A673 (cell line): ENCODE results near the gene MAN1C1. TPM values are rescaled to one million over a fixed set of nuclear protein-coding genes. Genes with fewer than 3 reads are reported as not detected.

Experiments
- BruUV-seq: library from RNA; stranded (reverse); fragments of 400-500 nt; replicated peaks from 2 replicates; lab custom pipeline; 2021; lab: Mats Ljungman, UMichigan
- CTCF ChIA-PET: fragments of 300-600 bp; sonication (Branson Sonifier 250); formaldehyde crosslinking; loops from one replicate; lab custom pipeline; 2022; ENCODE audit warnings: antibody characterized with exemption; lab: Charles Lee
- POLR2A ChIA-PET: fragments of 300-600 bp; sonication (Branson Sonifier 250); formaldehyde crosslinking; loops from one replicate; lab custom pipeline; 2022; ENCODE audit warnings: antibody characterized with exemption; ENCODE audit not compliant: low non-redundant PET; lab: Charles Lee
- DNase-seq: peaks from one replicate; pipeline ENCODE4 v3.0.0-alpha.2; 2015; ENCODE audit warnings: low spot score
- H3K27ac ChIP-seq: fragments of 200-600 bp; sonication (generic); 2 replicates; pipeline ENCODE4 v1.5.1; 2016; ENCODE audit warnings: mixed run types, low read depth, mild to moderate bottlenecking, mixed read lengths, antibody characterized with exemption, low read length; ENCODE audit not compliant: poor library complexity, severe bottlenecking
- H3K27me3 ChIP-seq: fragments of 200-600 bp; sonication (generic); replicated peaks from 2 replicates; pipeline ENCODE4 v1.6.1; 2017; ENCODE audit warnings: mixed run types, low read depth, mild to moderate bottlenecking, mixed read lengths, antibody characterized with exemption, low read length; ENCODE audit not compliant: insufficient read depth, poor library complexity
- H3K36me3 ChIP-seq: fragments of 200-600 bp; sonication (generic); 2 replicates; pipeline ENCODE4 v1.6.1; 2016; ENCODE audit warnings: mixed run types, mild to moderate bottlenecking, mixed read lengths, antibody characterized with exemption, low read length; ENCODE audit not compliant: insufficient read depth, poor library complexity, severe bottlenecking
- H3K4me1 ChIP-seq: fragments of 200-600 bp; sonication (generic); 2 replicates; pipeline ENCODE4 v1.6.1; 2017; ENCODE audit warnings: mixed run types, mild to moderate bottlenecking, mixed read lengths, antibody characterized with exemption, low read length; ENCODE audit not compliant: insufficient read depth, poor library complexity, severe bottlenecking
- H3K4me3 ChIP-seq: fragments of 200-600 bp; sonication (generic); 2 replicates; pipeline ENCODE4 v1.5.1; 2016; ENCODE audit warnings: low read depth, mixed run types, mild to moderate bottlenecking, mixed read lengths, low read length; ENCODE audit not compliant: poor library complexity, severe bottlenecking
- H3K9me3 ChIP-seq: fragments of 200-600 bp; sonication (generic); 2 replicates; pipeline ENCODE4 v1.6.1; 2016; ENCODE audit warnings: mixed run types, low read depth, mild to moderate bottlenecking, mixed read lengths, antibody characterized with exemption, low read length; ENCODE audit not compliant: poor library complexity, severe bottlenecking
- CTCF ChIP-seq: fragments of 300-800, 200-600 bp; sonication (generic); conservative IDR thresholded peaks from 2 replicates; pipeline ENCODE4 v1.5.1; 2017; ENCODE audit warnings: low read depth, mild to moderate bottlenecking, antibody characterized with exemption, low read length, moderate library complexity, mixed read lengths
- EZH2 ChIP-seq: fragments of 200-600 bp; sonication (generic); IDR thresholded peaks from 2 replicates; pipeline ENCODE4 v1.6.1; 2017; ENCODE audit warnings: borderline replicate concordance, low read depth, mild to moderate bottlenecking, mixed read lengths, antibody characterized with exemption, low read length; ENCODE audit not compliant: poor library complexity, severe bottlenecking
- intact Hi-C: fragments of 100-400 bp; cut with micrococcal nuclease; formaldehyde crosslinking; loops from one replicate; pipeline ENCODE4 v1.10.0; 2022; ENCODE audit not compliant: unreplicated experiment
- total RNA-seq: library from RNA; stranded (reverse); gene quantifications from 2 replicates; pipeline ENCODE4 v1.2.3, GENCODE V29; 2021

Gene MAN1C1
- total RNA-seq, 1 experiment from 2014 or later, result 0.21 TPM

DNA sequence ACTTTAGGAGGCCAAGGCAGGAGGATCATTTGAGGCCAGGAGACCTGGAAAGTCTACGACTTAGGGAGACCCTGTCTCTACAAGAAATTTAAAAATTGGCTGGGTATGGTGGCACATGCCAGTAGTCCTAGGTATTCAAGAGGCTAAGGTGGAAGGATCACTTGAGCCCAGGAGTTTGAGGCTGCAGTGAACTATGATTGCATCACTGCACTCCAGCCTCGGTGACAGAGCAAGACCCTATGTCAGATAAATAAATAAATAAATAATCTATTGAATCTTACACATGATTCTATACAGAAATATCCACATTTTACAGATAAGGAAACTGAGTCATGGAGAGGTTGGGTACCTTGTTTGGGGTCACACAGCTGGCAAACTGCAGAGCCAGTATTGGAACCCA is 89.1 kb downstream of the MAN1C1 start:
- H3K4me1 ChIP-seq, result peaks cover 8% of the 10 kb centered on the region
- ChIA-PET CTCF (no interaction called here), POLR2A (no interaction called here)
- H3K27me3 ChIP-seq, result no peaks in the 10 kb centered on the region
- TF ChIP-seq CTCF, result no peak
- H3K36me3 ChIP-seq, result no peaks in the 10 kb centered on the region
- H3K27ac ChIP-seq, result no peak overlapping the region
- BruUV-seq, result no TSS peak
- DNase-seq, result no peak
- no peak overlapping the region for H3K4me3 ChIP-seq
- no peaks in the 10 kb centered on the region for H3K9me3 ChIP-seq
- intact Hi-C loops, result no loop called here

GRCh38 chr1:25706146-25707089 is 89.8 kb downstream of the MAN1C1 start:
- Histone ChIP-seq H3K9me3 (no peaks in the 10 kb centered on the region), H3K4me3 (no peak overlapping the region), H3K27me3 (no peaks in the 10 kb centered on the region), H3K27ac (no peak overlapping the region), H3K36me3 (no peaks in the 10 kb centered on the region), H3K4me1 (peaks cover 8% of the 10 kb centered on the region)
- BruUV-seq, result no TSS peak
- ChIA-PET CTCF (no interaction called here), POLR2A (no interaction called here)
- TF ChIP-seq CTCF (no peak), EZH2 (no peak)
- intact Hi-C loops, result no loop called here
- no peak for DNase-seq

DNA sequence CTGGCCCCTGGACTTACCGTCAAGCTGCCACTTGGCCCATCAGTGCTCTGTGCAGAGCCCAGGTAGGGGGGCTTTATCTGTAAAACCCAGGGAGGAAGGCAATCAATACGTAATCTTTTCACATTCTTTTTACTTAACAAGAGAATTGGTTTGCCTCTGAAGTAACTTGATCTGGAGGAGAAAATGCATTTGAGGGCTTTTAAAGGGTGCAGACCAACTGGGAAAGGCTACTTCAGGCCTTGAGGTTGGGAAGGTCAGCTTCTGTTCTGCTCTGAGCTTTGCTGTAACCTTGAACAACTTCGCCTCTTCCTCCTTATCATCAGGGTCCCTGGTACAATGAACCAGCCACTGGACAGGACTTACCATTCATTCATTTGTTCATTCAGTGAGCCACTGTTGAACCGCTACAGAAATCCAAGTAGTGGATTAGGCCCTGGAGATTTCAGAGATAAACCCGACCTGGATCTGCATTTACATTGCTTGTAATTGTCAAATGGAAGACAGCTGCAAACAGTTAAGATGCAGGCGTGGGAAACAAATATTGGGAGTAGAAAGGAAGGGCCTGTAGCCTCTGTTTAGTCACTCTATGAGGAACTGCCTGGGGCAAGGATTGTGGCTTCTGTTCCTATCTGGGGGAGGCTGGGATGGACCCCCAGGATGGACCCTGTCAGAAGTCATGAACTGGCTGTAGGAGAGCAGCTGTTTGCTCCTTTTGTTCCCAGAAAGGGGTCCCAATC is 90.9 kb downstream of the MAN1C1 start:
- intact Hi-C loops, result no loop called here
- CTCF ChIA-PET, result no interaction called here
- H3K27ac ChIP-seq, result no peak overlapping the region
- H3K36me3 ChIP-seq, result no peaks in the 10 kb centered on the region
- H3K4me1 ChIP-seq, result peaks cover 8% of the 10 kb centered on the region
- H3K4me3 ChIP-seq, result no peak overlapping the region
- POLR2A ChIA-PET, result no interaction called here
- no TSS peak for BruUV-seq
- H3K27me3 ChIP-seq, result no peaks in the 10 kb centered on the region
- TF ChIP-seq EZH2 (no peak), CTCF (no peak)
- H3K9me3 ChIP-seq, result no peaks in the 10 kb centered on the region
- DNase-seq, result no peak
